HuH-7 (cell line): ENCODE measurements around the gene ENC1.
"Not testable (repeated sequence)": the region's sequence is repeated elsewhere in the genome, so short reads cannot be mapped to it uniquely, and the experiment has no call there.

Experiments used
- DNase-seq: peaks from one replicate; pipeline ENCODE4 v3.0.0; 2011; ENCODE audit warnings: low spot score

The ENC1 gene

GRCh38 chr5:74640450-74640953, at the start of gene ENC1:
Gene ENC1 (minus strand): TSS chr5:74640728. CDS start chr5:74636485, 4,243 bp downstream.
- peak; percentile 61 for DNase-seq

GRCh38 chr5:74686962-74687751, 46.6 kb upstream of the ENC1 start:
- DNase-seq: peak; percentile 26

GRCh38 chr5:74685979-74686631, 45.6 kb upstream of the ENC1 start:
- DNase-seq: no peak

- DNase-seq: peak; percentile 83
Observed at GRCh38 chr5:74684900-74685851, 44.6 kb upstream of the ENC1 start, which contains the start of gene HEXB. Gene HEXB (plus strand): TSS chr5:74685233. CDS start chr5:74685261, 28 bp downstream.

- DNase-seq: no peak
Observed at GRCh38 chr5:74679966-74680365, 39.4 kb upstream of the ENC1 start.

GRCh38 chr5:74679300-74679699, 38.8 kb upstream of the ENC1 start:
- not testable (repeated sequence) for DNase-seq

- not testable (repeated sequence) for DNase-seq
Observed at GRCh38 chr5:74678123-74678522, 37.6 kb upstream of the ENC1 start.

- not testable (repeated sequence) for DNase-seq
Observed at GRCh38 chr5:74676466-74676865, 35.9 kb upstream of the ENC1 start.

GRCh38 chr5:74673011-74673790, 32.7 kb upstream of the ENC1 start:
- no peak for DNase-seq

- DNase-seq: no peak
Observed at GRCh38 chr5:74672215-74672877, 31.8 kb upstream of the ENC1 start.

- DNase-seq: no peak
Observed at GRCh38 chr5:74670396-74671038, 30.0 kb upstream of the ENC1 start.

GRCh38 chr5:74669821-74670220, 29.3 kb upstream of the ENC1 start:
- no peak for DNase-seq

- no peak for DNase-seq
Observed at GRCh38 chr5:74667396-74667795, 26.9 kb upstream of the ENC1 start.

GRCh38 chr5:74665816-74666215, 25.3 kb upstream of the ENC1 start:
- DNase-seq: no peak

- DNase-seq: no peak
Observed at GRCh38 chr5:74665273-74665672, 24.7 kb upstream of the ENC1 start.

GRCh38 chr5:74664551-74664950, 24.0 kb upstream of the ENC1 start:
- DNase-seq: no peak

GRCh38 chr5:74660873-74661272, 20.3 kb upstream of the ENC1 start:
- DNase-seq: no peak

- no peak for DNase-seq
Observed at GRCh38 chr5:74660140-74660539, 19.6 kb upstream of the ENC1 start.

GRCh38 chr5:74659172-74659571, 18.6 kb upstream of the ENC1 start:
- DNase-seq: no peak

- no peak for DNase-seq
Observed at GRCh38 chr5:74657165-74657564, 16.6 kb upstream of the ENC1 start.
